IMR-90 (cell line): ENCODE results near the gene BCAS3. TPM values are rescaled to one million over a fixed set of nuclear protein-coding genes. Genes with fewer than 3 reads are reported as not detected.

ENCODE experiments used
- ATAC-seq: fragments of 200-7000 bp; cut with Tn5 transposase; 2 replicates; pipeline ENCODE4 v1.9.1; 2020; ENCODE audit warnings: low read depth, mild to moderate bottlenecking, moderate library complexity
- BruUV-seq: library from RNA; stranded (reverse); fragments of 400-500 nt; replicated peaks from 2 replicates; lab custom pipeline; 2021; lab: Mats Ljungman, UMichigan
- CTCF ChIA-PET: fragments of 300-600 bp; formaldehyde crosslinking; extraction: SDS; loops from one replicate; lab custom pipeline; 2021; ENCODE audit warnings: antibody characterized with exemption; lab: Yijun Ruan, JAX
- POLR2A ChIA-PET: fragments of 300-600 bp; sonication (Branson Sonifier 250); formaldehyde crosslinking; loops from one replicate; lab custom pipeline; 2022; ENCODE audit warnings: antibody characterized with exemption; ENCODE audit not compliant: unreplicated experiment; lab: Charles Lee
- DNase-seq: peaks from one replicate; pipeline ENCODE4 v3.0.0; 2013
- H2AFZ ChIP-seq: replicated peaks from 2 replicates; pipeline ENCODE3; 2013; ENCODE audit warnings: low read length, mild to moderate bottlenecking; ENCODE audit not compliant: poor library complexity
- H2AK5ac ChIP-seq: 2 replicates; pipeline ENCODE4 v1.6.1; 2013; ENCODE audit warnings: low read depth, low read length, inconsistent platforms
- H2AK9ac ChIP-seq: replicated peaks from 2 replicates; pipeline ENCODE3; 2013; ENCODE audit warnings: mild to moderate bottlenecking, low read depth, low read length, moderate library complexity; ENCODE audit not compliant: poor library complexity
- H2BK120ac ChIP-seq: 2 replicates; pipeline ENCODE4 v1.6.1; 2013; ENCODE audit warnings: low read depth, low read length, inconsistent platforms
- H2BK15ac ChIP-seq: 3 replicates; pipeline ENCODE4 v1.6.1; 2013; ENCODE audit warnings: low read depth, low read length, inconsistent platforms
- H2BK20ac ChIP-seq: 2 replicates; pipeline ENCODE4 v1.6.1; 2013; ENCODE audit warnings: low read depth, mild to moderate bottlenecking, inconsistent platforms, low read length, moderate library complexity
- H2BK5ac ChIP-seq: 2 replicates; pipeline ENCODE4 v1.6.1; 2013; ENCODE audit warnings: mild to moderate bottlenecking, low read depth, low read length, inconsistent platforms; ENCODE audit not compliant: poor library complexity, severe bottlenecking
- H3K14ac ChIP-seq: replicated peaks from 2 replicates; pipeline ENCODE4 v1.6.1; 2013; ENCODE audit warnings: low read depth, low read length, inconsistent platforms
- H3K18ac ChIP-seq: 2 replicates; pipeline ENCODE4 v1.6.1; 2013; ENCODE audit warnings: low read depth, low read length, control low read depth
- H3K23ac ChIP-seq: 2 replicates; pipeline ENCODE4 v1.6.1; 2013; ENCODE audit warnings: low read depth, low read length, inconsistent platforms
- H3K27ac ChIP-seq: 2 replicates; pipeline ENCODE4 v1.5.1; 2013; ENCODE audit warnings: mild to moderate bottlenecking, control low read depth, low read length; ENCODE audit not compliant: insufficient read depth
- H3K27me3 ChIP-seq: 2 replicates; pipeline ENCODE4 v1.6.1; 2013; ENCODE audit warnings: low read length; ENCODE audit not compliant: control insufficient read depth, insufficient read depth
- H3K36me3 ChIP-seq: 2 replicates; pipeline ENCODE4 v1.6.1; 2013; ENCODE audit warnings: low read length, mixed read lengths; ENCODE audit not compliant: control insufficient read depth, insufficient read depth
- H3K4ac ChIP-seq: 2 replicates; pipeline ENCODE4 v1.6.1; 2013; ENCODE audit warnings: low read depth, low read length, inconsistent platforms
- H3K4me1 ChIP-seq: 2 replicates; pipeline ENCODE4 v1.6.1; 2013; ENCODE audit warnings: low read length, mixed read lengths; ENCODE audit not compliant: control insufficient read depth, insufficient read depth
- H3K4me2 ChIP-seq: 2 replicates; pipeline ENCODE4 v1.6.1; 2013; ENCODE audit warnings: low read depth, mild to moderate bottlenecking, control low read depth, low read length, moderate library complexity
- H3K4me3 ChIP-seq: 2 replicates; pipeline ENCODE4 v1.5.1; 2013; ENCODE audit warnings: low read depth, mild to moderate bottlenecking, control low read depth, low read length, moderate library complexity; ENCODE audit not compliant: insufficient read depth
- H3K56ac ChIP-seq: 2 replicates; pipeline ENCODE4 v1.6.1; 2013; ENCODE audit warnings: low read length, inconsistent platforms; ENCODE audit not compliant: insufficient read depth; ENCODE audit errors: extremely low read depth
- H3K79me1 ChIP-seq, 2 experiments: 2 replicates each; pipeline ENCODE4 v1.6.1; 2013; ENCODE audit warnings: low read length in 2 of 2, inconsistent platforms in 1 of 2, low read depth in 1 of 2
- H3K9ac ChIP-seq: 2 replicates; pipeline ENCODE4 v1.6.1; 2013; ENCODE audit warnings: low read depth, low read length, control low read depth
- H3K9me1 ChIP-seq: 2 replicates; pipeline ENCODE4 v1.6.1; 2013; ENCODE audit warnings: low read length, inconsistent platforms; ENCODE audit not compliant: insufficient read depth
- H3K9me3 ChIP-seq: 2 replicates; pipeline ENCODE4 v1.6.1; 2013; ENCODE audit warnings: low read length; ENCODE audit not compliant: control insufficient read depth, insufficient read depth
- H4K20me1 ChIP-seq: 2 replicates; pipeline ENCODE4 v1.6.1; 2013; ENCODE audit warnings: low read length, inconsistent platforms; ENCODE audit not compliant: insufficient read depth
- H4K5ac ChIP-seq: 2 replicates; pipeline ENCODE4 v1.6.1; 2013; ENCODE audit warnings: mild to moderate bottlenecking, low read depth, low read length, control low read depth
- H4K8ac ChIP-seq, 2 experiments: 2 replicates each; pipeline ENCODE4 v1.6.1; 2013; ENCODE audit warnings: low read depth in 2 of 2, low read length in 2 of 2, control low read depth in 1 of 2, inconsistent platforms in 1 of 2
- H4K91ac ChIP-seq: 2 replicates; pipeline ENCODE4 v1.6.1; 2013; ENCODE audit warnings: low read depth, low read length, inconsistent platforms; ENCODE audit not compliant: insufficient read depth
- BHLHE40 ChIP-seq: fragments of 150-350 bp; IDR thresholded peaks from 2 replicates; pipeline ENCODE4 v1.6.1; 2016; ENCODE audit warnings: mild to moderate bottlenecking, low read depth, low read length
- CEBPB ChIP-seq: IDR thresholded peaks from 2 replicates; pipeline ENCODE4 v1.6.1; 2012; ENCODE audit warnings: low read depth, low read length, improper control_type of control experiment
- CHD1 ChIP-seq: IDR thresholded peaks from 2 replicates; pipeline ENCODE4 v1.6.1; 2012; ENCODE audit warnings: low read depth, low read length, improper control_type of control experiment
- FOS ChIP-seq: fragments of 150-350 bp; IDR thresholded peaks from 2 replicates; pipeline ENCODE4 v1.6.1; 2016; ENCODE audit warnings: low read depth, low read length
- MAFK ChIP-seq: IDR thresholded peaks from 2 replicates; pipeline ENCODE4 v1.6.1; 2012; ENCODE audit warnings: low read depth, low read length, improper control_type of control experiment
- MAZ ChIP-seq: IDR thresholded peaks from 2 replicates; pipeline ENCODE4 v1.6.1; 2012; ENCODE audit warnings: low read depth, mild to moderate bottlenecking, low read length, improper control_type of control experiment, moderate library complexity, borderline replicate concordance
- MXI1 ChIP-seq: IDR thresholded peaks from 2 replicates; pipeline ENCODE4 v1.6.1; 2012; ENCODE audit warnings: low read depth, mild to moderate bottlenecking, low read length, moderate library complexity, borderline replicate concordance
- NFE2L2 ChIP-seq: fragments of 150-350 bp; IDR thresholded peaks from 2 replicates; pipeline ENCODE4 v1.6.1; 2016; ENCODE audit warnings: low read depth, mild to moderate bottlenecking, low read length
- POLR2A ChIP-seq: IDR thresholded peaks from 2 replicates; pipeline ENCODE4 v1.6.1; 2012; ENCODE audit warnings: mild to moderate bottlenecking, low read depth, low read length
- RCOR1 ChIP-seq: IDR thresholded peaks from 2 replicates; pipeline ENCODE4 v1.6.1; 2012; ENCODE audit warnings: mild to moderate bottlenecking, low read length, improper control_type of control experiment; ENCODE audit not compliant: insufficient replicate concordance
- WGBS, 2 experiments: methylation state at CpG; one replicate each; pipeline versions ENCODE4 v1.1.5 to v1.1.7; 2013; ENCODE audit warnings: missing lambda C conversion rate in 2 of 2; ENCODE audit not compliant: insufficient read length in 1 of 2; ENCODE audit errors: extremely low coverage in 2 of 2; 5-methylcytosine and 5-hydroxymethylcytosine counted together
- dilution Hi-C: fragments of 300-500 bp; cut with HindIII; formaldehyde crosslinking; loops from one replicate; pipeline ENCODE4 v1.14.3; 2018; ENCODE audit warnings: low sequenced_read_pairs; ENCODE audit not compliant: unreplicated experiment
- in situ Hi-C: fragments of 300-500 bp; cut with MboI; formaldehyde crosslinking; loops from 3 replicates; pipeline ENCODE4 v1.14.3; 2019; ENCODE audit warnings: low sequenced_read_pairs, inconsistent platforms, mixed read lengths
- intact Hi-C: fragments of 100-400 bp; cut with micrococcal nuclease; formaldehyde crosslinking; loops from 2 replicates; pipeline ENCODE4 v1.10.0; 2022
- polyA plus RNA-seq, 3 experiments: library from polyadenylated mRNA; depleted of rRNA; stranded (reverse); fragments of >200 nt; gene quantifications; 2 replicates each; pipeline ENCODE4 v1.2.3, GENCODE V29; 2012; ENCODE audit warnings: low replicate concordance in 1 of 3
- total RNA-seq: library from RNA; depleted of rRNA; stranded (reverse); fragments of >200 nt; gene quantifications from 2 replicates; pipeline ENCODE4 v1.2.3, GENCODE V29; 2012
- TF ChIP-seq, protein P1 (sequence below): conservative IDR thresholded peaks from 2 replicates; pipeline ENCODE4 v1.5.1; 2012; ENCODE audit warnings: mild to moderate bottlenecking, low read depth, low read length, improper control_type of control experiment

Gene BCAS3
- total and polyA plus RNA-seq, 2 of the 4 experiments (the other 2 are of a cell fraction): 6.3 to 27.1 TPM

DNA sequence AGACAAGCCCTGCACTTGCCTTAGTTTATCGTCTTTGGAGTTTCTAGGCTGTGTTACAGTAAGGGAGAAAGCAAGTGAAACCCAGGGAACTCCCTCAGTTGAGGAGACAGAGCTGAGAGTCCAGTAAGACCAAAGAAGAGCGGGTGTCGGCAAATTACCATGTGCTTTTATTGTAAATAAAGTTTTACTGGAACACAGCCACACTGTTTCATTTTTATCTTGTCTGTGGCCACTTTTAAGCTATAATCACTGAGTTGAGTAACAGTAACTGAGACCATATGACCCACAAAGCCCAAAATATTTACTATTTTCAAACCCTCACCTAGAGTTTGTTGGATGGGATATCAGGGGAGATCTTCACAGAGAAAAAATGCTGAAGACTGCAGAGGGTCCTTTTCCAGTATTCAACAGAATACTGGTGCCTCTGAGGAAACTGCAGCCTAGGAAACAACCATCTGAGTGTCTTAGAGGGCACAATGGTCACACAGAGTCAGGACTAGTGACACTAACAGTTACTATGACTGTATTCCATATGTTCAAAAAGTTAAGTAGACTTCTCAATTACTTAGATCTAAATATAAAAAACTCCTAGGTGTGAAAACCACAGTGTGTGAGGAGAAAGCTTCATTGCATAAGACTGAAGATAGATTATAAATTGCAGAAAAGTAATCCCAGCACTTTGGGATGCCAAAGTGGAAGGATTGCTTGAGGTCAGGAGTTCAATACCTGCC, 370.9 kb downstream of the BCAS3 start:
- Histone ChIP-seq H3K4me3 (no peak overlapping the region), H3K4me2 (no peak overlapping the region), H3K79me1 (no peaks in the 10 kb centered on the region), H2AK5ac (no peak overlapping the region), H2AK9ac (no peak overlapping the region), H3K27ac (no peak overlapping the region), H4K5ac (no peak overlapping the region), H3K4me1 (no peaks in the 10 kb centered on the region), H4K20me1 (no peaks in the 10 kb centered on the region), H3K4ac (no peak overlapping the region), H3K27me3 (no peaks in the 10 kb centered on the region), H3K14ac (no peak overlapping the region), H3K56ac (no peak overlapping the region), H2BK15ac (no peak overlapping the region), H2BK120ac (no peak overlapping the region), H2BK20ac (no peak overlapping the region), H4K91ac (no peak overlapping the region), H3K23ac (no peak overlapping the region), H3K9me1 (no peaks in the 10 kb centered on the region; the same call in 1 of the 2 replicates), H3K9me3 (no peaks in the 10 kb centered on the region), H3K18ac (no peak overlapping the region), H3K9ac (no peak overlapping the region), H4K8ac (no peak overlapping the region; a peak in 1 of 4 replicates), H2BK5ac (no peak overlapping the region), H2AFZ (no peak overlapping the region), H3K36me3 (no peaks in the 10 kb centered on the region)
- no TSS peak for BruUV-seq
- TF ChIP-seq FOS (no peak), POLR2A (no peak), CHD1 (no peak), CEBPB (no peak), MAZ (no peak), MAFK (no peak), RCOR1 (no peak), MXI1 (no peak), NFE2L2 (no peak), BHLHE40 (no peak)
- TF ChIP-seq, protein P1, sequence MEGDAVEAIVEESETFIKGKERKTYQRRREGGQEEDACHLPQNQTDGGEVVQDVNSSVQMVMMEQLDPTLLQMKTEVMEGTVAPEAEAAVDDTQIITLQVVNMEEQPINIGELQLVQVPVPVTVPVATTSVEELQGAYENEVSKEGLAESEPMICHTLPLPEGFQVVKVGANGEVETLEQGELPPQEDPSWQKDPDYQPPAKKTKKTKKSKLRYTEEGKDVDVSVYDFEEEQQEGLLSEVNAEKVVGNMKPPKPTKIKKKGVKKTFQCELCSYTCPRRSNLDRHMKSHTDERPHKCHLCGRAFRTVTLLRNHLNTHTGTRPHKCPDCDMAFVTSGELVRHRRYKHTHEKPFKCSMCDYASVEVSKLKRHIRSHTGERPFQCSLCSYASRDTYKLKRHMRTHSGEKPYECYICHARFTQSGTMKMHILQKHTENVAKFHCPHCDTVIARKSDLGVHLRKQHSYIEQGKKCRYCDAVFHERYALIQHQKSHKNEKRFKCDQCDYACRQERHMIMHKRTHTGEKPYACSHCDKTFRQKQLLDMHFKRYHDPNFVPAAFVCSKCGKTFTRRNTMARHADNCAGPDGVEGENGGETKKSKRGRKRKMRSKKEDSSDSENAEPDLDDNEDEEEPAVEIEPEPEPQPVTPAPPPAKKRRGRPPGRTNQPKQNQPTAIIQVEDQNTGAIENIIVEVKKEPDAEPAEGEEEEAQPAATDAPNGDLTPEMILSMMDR: no peak
- dilution Hi-C loops: no loop called here
- ATAC-seq (no peak), DNase-seq (no peak)
- in situ Hi-C loops: no loop called here
- ChIA-PET CTCF (no interaction called here), POLR2A (no interaction called here)
- intact Hi-C loops: no loop called here
- 74% methylated on average over 3 of the region's 3 CpGs; no CpG with 5 or more reads in 1 of the 2 experiments for WGBS, 2 experiments
